ENCODE measurements around the gene LIMA1. TPM values are rescaled to one million over a fixed set of nuclear protein-coding genes. Genes with fewer than 3 reads are reported as not detected.

LIMA1 gene
- total and polyA plus RNA-seq, 2 of the 4 experiments (the other 2 are of a cell fraction) = 126 to 163 TPM

DNA sequence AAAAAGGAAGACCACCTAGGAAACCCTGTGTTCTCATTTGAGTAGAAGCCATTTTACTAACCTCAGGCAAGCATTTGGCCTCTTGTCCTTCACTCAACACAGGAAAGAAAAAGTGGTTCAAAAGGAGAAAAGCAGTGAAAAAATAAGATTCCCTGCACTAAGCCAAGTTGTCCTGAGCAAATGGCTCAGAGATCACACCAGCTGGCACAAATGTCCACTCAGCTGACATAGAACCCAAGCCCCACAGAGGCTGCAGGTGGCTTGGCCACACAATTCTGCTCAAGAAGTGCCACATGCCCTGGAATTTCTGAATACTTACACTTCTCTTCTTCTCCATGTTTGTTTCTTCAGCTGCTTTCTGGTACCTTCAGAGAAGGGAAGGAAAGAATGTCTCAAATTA lies 52.0 kb downstream of the LIMA1 start:
- dilution Hi-C loops (cut with HindIII; ENCODE audit: low sequenced_read_pairs, unreplicated experiment) = no loop called here

More for the DNA sequence above, 52.0 kb downstream of the LIMA1 start:
- H4K91ac ChIP-seq (ENCODE audit: insufficient read depth, low read depth, low read length) = no peak overlapping the region
- H4K5ac ChIP-seq (ENCODE audit: low read depth, low read length) = no peak overlapping the region
- H3K56ac ChIP-seq (ENCODE audit: extremely low read depth, insufficient read depth, low read length) = no peak overlapping the region
- H2AK9ac ChIP-seq (replicated peaks; ENCODE audit: low read depth, low read length, poor library complexity) = no peak overlapping the region
- H4K20me1 ChIP-seq (ENCODE audit: insufficient read depth, low read length) = no peaks in the 10 kb centered on the region
- ChIA-PET POLR2A (ENCODE audit: unreplicated experiment) (no interaction called here), CTCF (no interaction called here)
- intact Hi-C loops (cut with micrococcal nuclease) = no loop called here
- no peaks in the 10 kb centered on the region for H3K9me3 ChIP-seq (ENCODE audit: control insufficient read depth, insufficient read depth, low read length)
- H3K23ac ChIP-seq (ENCODE audit: low read depth, low read length) = no peak overlapping the region
- H2AFZ ChIP-seq (replicated peaks; ENCODE audit: low read length, poor library complexity) = no peak overlapping the region
- ATAC-seq (ENCODE audit: low read depth) (no peak), DNase-seq (no peak)
- BruUV-seq (replicated peaks) = no TSS peak
- in situ Hi-C loops (cut with MboI; ENCODE audit: low sequenced_read_pairs) = no loop called here
- H3K36me3 ChIP-seq (ENCODE audit: control insufficient read depth, insufficient read depth, low read length) = no peaks in the 10 kb centered on the region; the same call in 1 of the 2 replicates
- no peak overlapping the region for H3K4me2 ChIP-seq (ENCODE audit: low read depth, low read length)
- H3K9ac ChIP-seq (ENCODE audit: low read depth, low read length) = no peak overlapping the region
- no peak overlapping the region for H2BK20ac ChIP-seq (ENCODE audit: low read depth, low read length)
- H3K4ac ChIP-seq (ENCODE audit: low read depth, low read length) = no peak overlapping the region
- no peak overlapping the region for H2AK5ac ChIP-seq (ENCODE audit: low read depth, low read length)
- H3K9me1 ChIP-seq (ENCODE audit: insufficient read depth, low read length) = no peaks in the 10 kb centered on the region
- no peak overlapping the region for H4K8ac ChIP-seq (ENCODE audit: low read depth in 2 of 2, low read length in 2 of 2)
- no peak overlapping the region for H2BK5ac ChIP-seq (ENCODE audit: low read depth, low read length, poor library complexity, severe bottlenecking)
- H3K27ac ChIP-seq (ENCODE audit: insufficient read depth, low read length) = no peak overlapping the region
- no peak overlapping the region for H3K4me3 ChIP-seq (ENCODE audit: insufficient read depth, low read depth, low read length)
- no peak overlapping the region for H3K18ac ChIP-seq (ENCODE audit: low read depth, low read length)
- no peak for TF ChIP-seq MXI1 (IDR thresholded peaks at IDR 0.05; ENCODE audit: borderline replicate concordance, low read depth, low read length)
- TF ChIP-seq NFE2L2 (IDR thresholded peaks at IDR 0.05; ENCODE audit: low read depth, low read length) = no peak
- TF ChIP-seq, protein P1, sequence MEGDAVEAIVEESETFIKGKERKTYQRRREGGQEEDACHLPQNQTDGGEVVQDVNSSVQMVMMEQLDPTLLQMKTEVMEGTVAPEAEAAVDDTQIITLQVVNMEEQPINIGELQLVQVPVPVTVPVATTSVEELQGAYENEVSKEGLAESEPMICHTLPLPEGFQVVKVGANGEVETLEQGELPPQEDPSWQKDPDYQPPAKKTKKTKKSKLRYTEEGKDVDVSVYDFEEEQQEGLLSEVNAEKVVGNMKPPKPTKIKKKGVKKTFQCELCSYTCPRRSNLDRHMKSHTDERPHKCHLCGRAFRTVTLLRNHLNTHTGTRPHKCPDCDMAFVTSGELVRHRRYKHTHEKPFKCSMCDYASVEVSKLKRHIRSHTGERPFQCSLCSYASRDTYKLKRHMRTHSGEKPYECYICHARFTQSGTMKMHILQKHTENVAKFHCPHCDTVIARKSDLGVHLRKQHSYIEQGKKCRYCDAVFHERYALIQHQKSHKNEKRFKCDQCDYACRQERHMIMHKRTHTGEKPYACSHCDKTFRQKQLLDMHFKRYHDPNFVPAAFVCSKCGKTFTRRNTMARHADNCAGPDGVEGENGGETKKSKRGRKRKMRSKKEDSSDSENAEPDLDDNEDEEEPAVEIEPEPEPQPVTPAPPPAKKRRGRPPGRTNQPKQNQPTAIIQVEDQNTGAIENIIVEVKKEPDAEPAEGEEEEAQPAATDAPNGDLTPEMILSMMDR (conservative IDR thresholded peaks at IDR 0.05; ENCODE audit: low read depth, low read length) = no peak
- TF ChIP-seq RFX5 (IDR thresholded peaks at IDR 0.05; ENCODE audit: low read depth, low read length) = no peak
- no peak for TF ChIP-seq RCOR1 (IDR thresholded peaks at IDR 0.05; ENCODE audit: insufficient replicate concordance, low read length)
- TF ChIP-seq, protein P2, sequence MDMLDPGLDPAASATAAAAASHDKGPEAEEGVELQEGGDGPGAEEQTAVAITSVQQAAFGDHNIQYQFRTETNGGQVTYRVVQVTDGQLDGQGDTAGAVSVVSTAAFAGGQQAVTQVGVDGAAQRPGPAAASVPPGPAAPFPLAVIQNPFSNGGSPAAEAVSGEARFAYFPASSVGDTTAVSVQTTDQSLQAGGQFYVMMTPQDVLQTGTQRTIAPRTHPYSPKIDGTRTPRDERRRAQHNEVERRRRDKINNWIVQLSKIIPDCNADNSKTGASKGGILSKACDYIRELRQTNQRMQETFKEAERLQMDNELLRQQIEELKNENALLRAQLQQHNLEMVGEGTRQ (IDR thresholded peaks at IDR 0.05; ENCODE audit: low read depth, low read length) = no peak
- no peak for TF ChIP-seq MAZ (IDR thresholded peaks at IDR 0.05; ENCODE audit: borderline replicate concordance, low read depth, low read length)
- no peak for TF ChIP-seq POLR2A (IDR thresholded peaks at IDR 0.05; ENCODE audit: low read depth, low read length)
- TF ChIP-seq, protein P3, sequence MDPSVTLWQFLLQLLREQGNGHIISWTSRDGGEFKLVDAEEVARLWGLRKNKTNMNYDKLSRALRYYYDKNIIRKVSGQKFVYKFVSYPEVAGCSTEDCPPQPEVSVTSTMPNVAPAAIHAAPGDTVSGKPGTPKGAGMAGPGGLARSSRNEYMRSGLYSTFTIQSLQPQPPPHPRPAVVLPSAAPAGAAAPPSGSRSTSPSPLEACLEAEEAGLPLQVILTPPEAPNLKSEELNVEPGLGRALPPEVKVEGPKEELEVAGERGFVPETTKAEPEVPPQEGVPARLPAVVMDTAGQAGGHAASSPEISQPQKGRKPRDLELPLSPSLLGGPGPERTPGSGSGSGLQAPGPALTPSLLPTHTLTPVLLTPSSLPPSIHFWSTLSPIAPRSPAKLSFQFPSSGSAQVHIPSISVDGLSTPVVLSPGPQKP (IDR thresholded peaks at IDR 0.05; ENCODE audit: borderline replicate concordance, low read depth, low read length) = no peak
- TF ChIP-seq RAD21 (IDR thresholded peaks at IDR 0.05; ENCODE audit: low read length) = no peak
- TF ChIP-seq CEBPB (IDR thresholded peaks at IDR 0.05; ENCODE audit: low read depth, low read length) = no peak
- no peak for TF ChIP-seq BHLHE40 (IDR thresholded peaks at IDR 0.05; ENCODE audit: low read depth, low read length)
- TF ChIP-seq MAFK (IDR thresholded peaks at IDR 0.05; ENCODE audit: low read depth, low read length) = no peak
- no peak for TF ChIP-seq FOS (IDR thresholded peaks at IDR 0.05; ENCODE audit: low read depth, low read length)
- no peaks in the 10 kb centered on the region for H3K79me1 ChIP-seq (ENCODE audit: low read depth in 1 of 2, low read length in 2 of 2)
- H2BK15ac ChIP-seq (ENCODE audit: low read depth, low read length) = no peak overlapping the region
- no peaks in the 10 kb centered on the region for H3K27me3 ChIP-seq (ENCODE audit: control insufficient read depth, insufficient read depth, low read length)
- no peak overlapping the region for H2BK120ac ChIP-seq (ENCODE audit: low read depth, low read length)
- no peak overlapping the region for H3K14ac ChIP-seq (replicated peaks; ENCODE audit: low read depth, low read length)
- H3K4me1 ChIP-seq (ENCODE audit: control insufficient read depth, insufficient read depth, low read length) = 0 out of 2 replicates have a peak, but pooled peaks cover 2% of the 10 kb centered on the region

Measured in IMR-90 (cell line).